GM23248 (cell line): ENCODE data around the gene DDX31. TPM values are rescaled to one million over a fixed set of nuclear protein-coding genes. Genes with fewer than 3 reads are reported as not detected.

Experiments
- DNase-seq: peaks from one replicate; pipeline ENCODE4 v3.0.0-alpha.2; 2015
- H2AFZ ChIP-seq: fragments of 200-600 bp; sonication (generic); 2 replicates; pipeline ENCODE4 v1.6.1; 2016; ENCODE audit warnings: antibody characterized with exemption
- H3F3A ChIP-seq: fragments of 200-600 bp; sonication (generic); 2 replicates; pipeline ENCODE4 v1.6.1; 2016; ENCODE audit warnings: mild to moderate bottlenecking, antibody characterized with exemption, mixed run types; ENCODE audit not compliant: insufficient read depth
- H3K27ac ChIP-seq: fragments of 200-600 bp; sonication (generic); 2 replicates; pipeline ENCODE4 v1.5.1; 2016; ENCODE audit warnings: mild to moderate bottlenecking
- H3K27me3 ChIP-seq: fragments of 200-600 bp; sonication (generic); replicated peaks from 2 replicates; pipeline ENCODE4 v1.6.1; 2016; ENCODE audit warnings: mild to moderate bottlenecking; ENCODE audit not compliant: insufficient read depth
- H3K36me3 ChIP-seq: fragments of 200-600 bp; sonication (generic); 2 replicates; pipeline ENCODE4 v1.6.1; 2016; ENCODE audit warnings: low read depth, mild to moderate bottlenecking
- H3K4me1 ChIP-seq: fragments of 200-600 bp; sonication (generic); 2 replicates; pipeline ENCODE4 v1.6.1; 2016; ENCODE audit warnings: mild to moderate bottlenecking; ENCODE audit not compliant: insufficient read depth
- H3K4me2 ChIP-seq: fragments of 200-600 bp; sonication (generic); one replicate; pipeline ENCODE4 v1.6.1; 2016; ENCODE audit warnings: mild to moderate bottlenecking; ENCODE audit not compliant: unreplicated experiment
- H3K4me3 ChIP-seq: fragments of 200-600 bp; sonication (generic); 2 replicates; pipeline ENCODE4 v1.5.1; 2016; ENCODE audit warnings: mild to moderate bottlenecking
- H3K79me2 ChIP-seq: fragments of 200-600 bp; sonication (generic); 2 replicates; pipeline ENCODE4 v1.6.1; 2016; ENCODE audit warnings: mild to moderate bottlenecking; ENCODE audit not compliant: insufficient read depth
- H3K9ac ChIP-seq: fragments of 200-600 bp; sonication (generic); 2 replicates; pipeline ENCODE4 v1.6.1; 2016; ENCODE audit warnings: mild to moderate bottlenecking
- H3K9me2 ChIP-seq: fragments of 200-600 bp; sonication (generic); 2 replicates; pipeline ENCODE4 v1.6.1; 2016; ENCODE audit warnings: mixed run types, mild to moderate bottlenecking, moderate library complexity; ENCODE audit not compliant: insufficient read depth
- H3K9me3 ChIP-seq: fragments of 200-600 bp; sonication (generic); one replicate; pipeline ENCODE4 v1.6.1; 2017; ENCODE audit warnings: low read depth
- H4K20me1 ChIP-seq: fragments of 200-600 bp; sonication (generic); 2 replicates; pipeline ENCODE4 v1.6.0; 2016; ENCODE audit not compliant: insufficient read depth
- EZH2 ChIP-seq: fragments of 200-600 bp; sonication (generic); IDR thresholded peaks from 2 replicates; pipeline ENCODE4 v1.6.1; 2018; ENCODE audit warnings: antibody characterized with exemption, mild to moderate bottlenecking; ENCODE audit not compliant: insufficient read depth, poor library complexity, severe bottlenecking
- EZH2phosphoT487 ChIP-seq: fragments of 200-600 bp; sonication (generic); IDR thresholded peaks from 2 replicates; pipeline ENCODE4 v1.6.1; 2018; ENCODE audit warnings: antibody characterized with exemption, moderate library complexity, mild to moderate bottlenecking, low read depth; ENCODE audit not compliant: insufficient read depth
- WGBS, 2 experiments: methylation state at CpG; one replicate each; pipeline ENCODE4 v1.1.6; 2015 to 2017; ENCODE audit warnings: low lambda C conversion rate in 2 of 2, low coverage in 1 of 2; ENCODE audit errors: missing lambda C conversion rate in 2 of 2; 5-methylcytosine and 5-hydroxymethylcytosine counted together
- in situ Hi-C: fragments of 300-500 bp; cut with MboI; formaldehyde crosslinking; loops from 2 replicates; pipeline ENCODE4 v1.15.0; 2020
- polyA plus RNA-seq: library from polyadenylated mRNA; unstranded; fragments of >200 nt; fragmentation: Nextera tagmentation; extraction: Ambion mirVana; gene quantifications from 2 replicates; pipeline ENCODE4 v1.2.1, GENCODE V29; 2016
- total RNA-seq: library from RNA; depleted of rRNA; stranded (reverse); fragments of >200 nt; shearing (Covaris generic); gene quantifications from 2 replicates; pipeline ENCODE4 v1.2.3, GENCODE V29; 2014

Gene DDX31
- total and polyA plus RNA-seq, 2 experiments from 2014 or later, result 8.2 to 11.0 TPM

DNA sequence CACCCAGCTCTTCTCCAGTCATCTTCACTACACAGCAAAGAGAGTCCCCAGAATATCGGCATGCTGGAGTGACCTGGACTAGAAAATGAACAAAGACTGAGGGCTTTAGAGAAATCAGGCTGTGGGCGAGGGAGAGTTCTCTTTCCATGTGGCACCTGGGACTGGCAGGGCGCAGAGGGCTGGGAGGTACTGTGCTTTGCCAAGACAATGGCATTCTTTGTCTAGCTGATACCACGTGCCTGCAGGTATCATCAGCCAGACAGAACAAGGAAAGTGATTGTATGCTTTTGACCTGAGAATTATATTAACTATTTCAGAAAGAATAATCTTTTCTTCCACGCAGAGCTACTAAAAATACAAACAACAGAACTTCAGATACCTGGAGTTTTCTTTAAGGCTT is 30.5 kb downstream of the DDX31 start:
- Histone ChIP-seq H3K9ac (no peak overlapping the region), H3K36me3 (peaks cover 24% of the 10 kb centered on the region; the same call in 1 of the 2 replicates), H3K4me1 (no peaks in the 10 kb centered on the region), H3K27me3 (no peaks in the 10 kb centered on the region), H2AFZ (no peak overlapping the region), H3K9me2 (no peaks in the 10 kb centered on the region), H3F3A (no peaks in the 10 kb centered on the region), H3K27ac (no peak overlapping the region), H3K9me3 (no peaks in the 10 kb centered on the region), H3K4me2 (no peak overlapping the region), H3K4me3 (no peak overlapping the region), H3K79me2 (no peaks in the 10 kb centered on the region), H4K20me1 (no peaks in the 10 kb centered on the region)
- WGBS, 2 experiments, result 98% methylated on average over 5 of the region's 5 CpGs
- DNase-seq, result no peak
- TF ChIP-seq EZH2 (no peak), EZH2phosphoT487 (no peak)
- in situ Hi-C loops, result no loop called here

DNA sequence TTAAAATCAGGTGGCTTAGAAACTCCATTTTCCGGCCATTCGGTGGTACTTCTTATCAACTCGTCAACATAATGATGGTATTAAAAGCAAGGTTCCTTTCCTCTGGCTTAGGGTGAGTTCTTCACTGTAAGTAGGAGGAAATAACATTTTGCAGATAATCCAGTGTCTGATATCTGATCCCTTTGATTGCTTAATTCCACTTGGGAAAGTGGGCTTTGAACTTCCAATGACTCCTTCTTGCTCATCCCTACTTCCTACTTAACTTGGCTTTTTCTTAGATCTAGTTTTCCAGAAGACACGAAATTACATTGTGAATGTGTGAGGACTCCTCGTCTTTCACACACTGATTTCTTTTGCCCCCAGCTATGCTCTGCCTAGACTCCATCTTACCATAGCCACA is 31.5 kb downstream of the DDX31 start:
- Histone ChIP-seq H4K20me1 (no peaks in the 10 kb centered on the region), H3K79me2 (no peaks in the 10 kb centered on the region), H3K4me2 (no peak overlapping the region), H3K4me1 (no peaks in the 10 kb centered on the region), H3K27me3 (no peaks in the 10 kb centered on the region), H3K4me3 (no peak overlapping the region), H3F3A (no peaks in the 10 kb centered on the region), H3K36me3 (peaks cover 21% of the 10 kb centered on the region; the same call in 1 of the 2 replicates), H3K27ac (no peak overlapping the region), H3K9me3 (no peaks in the 10 kb centered on the region), H3K9me2 (no peaks in the 10 kb centered on the region), H3K9ac (no peak overlapping the region), H2AFZ (no peak overlapping the region)
- WGBS, 2 experiments, result 85 to 87% methylated on average over 5 of the region's 5 CpGs
- in situ Hi-C loops, result no loop called here
- TF ChIP-seq EZH2phosphoT487 (no peak), EZH2 (no peak)
- peak; percentile 23 for DNase-seq

DNA sequence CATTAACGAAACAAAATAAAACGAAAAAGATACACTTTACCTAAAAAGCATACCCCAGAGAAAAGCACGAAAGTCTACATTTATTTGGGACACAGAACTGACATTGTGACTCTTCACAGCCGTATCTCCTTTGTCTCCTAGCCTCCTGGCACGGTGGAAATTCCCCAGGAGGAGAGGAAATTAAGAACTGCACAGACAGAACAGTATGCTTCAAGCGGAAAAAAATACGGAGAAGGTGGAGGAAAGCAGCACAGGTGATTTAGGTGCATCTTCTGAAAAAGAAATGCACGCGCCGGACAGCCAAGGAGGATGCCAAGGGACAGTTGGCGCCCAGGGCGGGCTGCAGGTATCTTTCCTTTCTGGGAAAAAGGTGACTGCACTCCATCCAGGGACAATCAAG is 32.0 kb downstream of the DDX31 start:
- H3K27ac ChIP-seq, result no peak overlapping the region
- H3K9me3 ChIP-seq, result no peaks in the 10 kb centered on the region
- no peak overlapping the region for H2AFZ ChIP-seq
- peaks cover 21% of the 10 kb centered on the region; the same call in 1 of the 2 replicates for H3K36me3 ChIP-seq
- H3K9me2 ChIP-seq, result no peaks in the 10 kb centered on the region
- in situ Hi-C loops, result no loop called here
- no peaks in the 10 kb centered on the region for H3F3A ChIP-seq
- H3K4me1 ChIP-seq, result no peaks in the 10 kb centered on the region
- DNase-seq, result no peak
- H3K27me3 ChIP-seq, result no peaks in the 10 kb centered on the region
- H3K4me2 ChIP-seq, result no peak overlapping the region
- TF ChIP-seq EZH2 (no peak), EZH2phosphoT487 (no peak)
- H3K79me2 ChIP-seq, result no peaks in the 10 kb centered on the region
- H3K9ac ChIP-seq, result no peak overlapping the region
- H4K20me1 ChIP-seq, result no peaks in the 10 kb centered on the region
- 97 to 99% methylated on average over 12 of the region's 12 CpGs for WGBS, 2 experiments
- no peak overlapping the region for H3K4me3 ChIP-seq

GRCh38 chr9:132637351-132637750 is 32.4 kb downstream of the DDX31 start:
- Histone ChIP-seq H3K4me1 (no peaks in the 10 kb centered on the region), H4K20me1 (no peaks in the 10 kb centered on the region), H3K9me2 (no peaks in the 10 kb centered on the region), H2AFZ (no peak overlapping the region), H3K27me3 (no peaks in the 10 kb centered on the region), H3K4me3 (no peak overlapping the region), H3K36me3 (peaks cover 21% of the 10 kb centered on the region; the same call in 1 of the 2 replicates), H3K4me2 (no peak overlapping the region), H3F3A (0 out of 2 replicates have a peak, but pooled peaks cover 2% of the 10 kb centered on the region), H3K9ac (no peak overlapping the region), H3K9me3 (no peaks in the 10 kb centered on the region), H3K27ac (no peak overlapping the region), H3K79me2 (no peaks in the 10 kb centered on the region)
- no peak for DNase-seq
- in situ Hi-C loops, result no loop called here
- WGBS, 2 experiments, result 97% methylated on average over 11 to 12 of the region's 12 CpGs
- no peak for TF ChIP-seq EZH2phosphoT487
- no peak for TF ChIP-seq EZH2

GRCh38 chr9:132634327-132634726 is 35.5 kb downstream of the DDX31 start:
- in situ Hi-C loops, result no loop called here
- Histone ChIP-seq H3K36me3 (peaks cover 25% of the 10 kb centered on the region; the same call in 1 of the 2 replicates), H3K4me2 (no peak overlapping the region), H3K4me1 (no peaks in the 10 kb centered on the region), H2AFZ (no peak overlapping the region), H4K20me1 (no peaks in the 10 kb centered on the region), H3K27me3 (no peaks in the 10 kb centered on the region), H3K4me3 (no peak overlapping the region), H3K79me2 (no peaks in the 10 kb centered on the region), H3K9ac (no peak overlapping the region), H3F3A (0 out of 2 replicates have a peak, but pooled peaks cover 3% of the 10 kb centered on the region), H3K27ac (no peak overlapping the region), H3K9me3 (no peaks in the 10 kb centered on the region), H3K9me2 (no peaks in the 10 kb centered on the region)
- WGBS, 2 experiments, result 98 to 100% methylated on average over 3 of the region's 3 CpGs
- no peak for TF ChIP-seq EZH2phosphoT487
- TF ChIP-seq EZH2, result no peak
- no peak for DNase-seq
